Upper lobe of left lung (tissue), 4 donors: ENCODE data around the gene SIGLEC10.

Experiments
- CTCF ChIP-seq, 6 experiments: fragments of 450-650 bp in 4 of 6; fragments of 200-600 bp in 2 of 6; sonication (generic) in 2 of 6; IDR thresholded peaks; one replicate each; pipeline ENCODE4 v1.5.1; 2016 to 2019; ENCODE audit warnings: antibody characterized with exemption in 6 of 6
- POLR2AphosphoS5 ChIP-seq, 2 donors: sonication (generic); formaldehyde crosslinking; IDR thresholded peaks; one replicate each; pipeline ENCODE4 v1.5.1; 2017; ENCODE audit warnings: antibody characterized with exemption in 2 of 2

- peak in 5 of 6 experiments; percentile 15 to 47 (median 37) for TF ChIP-seq CTCF (IDR thresholded peaks at IDR 0.05)
- TF ChIP-seq POLR2AphosphoS5 (IDR thresholded peaks at IDR 0.05): no peak
These were observed 9.8 kb downstream of the SIGLEC10 start for GRCh38 chr19:51407511-51408131.
